Endothelial cell of umbilical vein (primary cell): ENCODE data around the gene GNB2. TPM values are rescaled to one million over a fixed set of nuclear protein-coding genes. Genes with fewer than 3 reads are reported as not detected.

Experiments used
- BruUV-seq: library from RNA; stranded (reverse); fragments of 400-500 nt; replicated peaks from 2 replicates; lab custom pipeline; 2021; lab: Mats Ljungman, UMichigan
- CTCF ChIA-PET: fragments of 300-600, 350-600 bp; sonication (Branson Sonifier 250); formaldehyde crosslinking; loops from one replicate; lab custom pipeline; 2021; ENCODE audit warnings: antibody characterized with exemption, inconsistent platforms; lab: Charles Lee
- POLR2A ChIA-PET: fragments of 300-600, 350-600 bp; sonication (Branson Sonifier 250); formaldehyde crosslinking; loops from one replicate; lab custom pipeline; 2021; ENCODE audit warnings: antibody characterized with exemption, inconsistent platforms; lab: Charles Lee
- DNase-seq: peaks from one replicate; pipeline ENCODE4 v3.0.0-alpha.2; 2011; ENCODE audit warnings: low read depth, low spot score
- FAIRE-seq: peaks from 2 replicates; lab custom pipeline; 2011; peaks lifted over from hg19 to GRCh38; lab: Jason Lieb, UNC
- H2AFZ ChIP-seq: 2 replicates; pipeline ENCODE4 v1.6.0; 2012; ENCODE audit warnings: low read depth, low read length, control low read depth, inconsistent platforms
- H3K27ac ChIP-seq: 2 replicates; pipeline ENCODE4 v1.5.1; 2011; ENCODE audit warnings: low read depth, mild to moderate bottlenecking, control low read depth, low read length, moderate library complexity; ENCODE audit not compliant: insufficient read depth
- H3K27me3 ChIP-seq, 2 experiments: 2 replicates each; pipeline versions ENCODE4 v1.6.0 to v1.6.1; 2011; ENCODE audit warnings: low read length in 2 of 2, mixed read lengths in 1 of 2; ENCODE audit not compliant: control insufficient read depth in 2 of 2, insufficient read depth in 2 of 2
- H3K36me3 ChIP-seq, 2 experiments: 2 replicates in 1 of 2; 3 replicates in 1 of 2; pipeline ENCODE4 v1.5.1; 2011; ENCODE audit warnings: low read length in 2 of 2, mild to moderate bottlenecking in 1 of 2, moderate library complexity in 1 of 2; ENCODE audit not compliant: control insufficient read depth in 2 of 2, insufficient read depth in 2 of 2; ENCODE audit errors: extremely low read depth in 1 of 2
- H3K4me1 ChIP-seq: 3 replicates; pipeline ENCODE4 v1.5.1; 2011; ENCODE audit warnings: mild to moderate bottlenecking, low read length; ENCODE audit not compliant: control insufficient read depth, insufficient read depth; ENCODE audit errors: extremely low read depth
- H3K4me2 ChIP-seq: 2 replicates; pipeline ENCODE4 v1.6.1; 2011; ENCODE audit warnings: low read length, control low read depth, mixed read lengths; ENCODE audit not compliant: insufficient read depth
- H3K4me3 ChIP-seq, 3 experiments: fragments of 200-600 bp in 1 of 3; sonication (generic), shearing (Covaris generic) in 1 of 3; replicated peaks in 1 of 3; 2 replicates each; pipeline ENCODE4 v1.5.1; 2011 to 2016; ENCODE audit warnings: control low read depth in 3 of 3, low read length in 3 of 3, mild to moderate bottlenecking in 2 of 3, inconsistent platforms in 1 of 3, low read depth in 1 of 3, moderate library complexity in 1 of 3; ENCODE audit not compliant: insufficient read depth in 1 of 3
- H3K79me2 ChIP-seq: 2 replicates; pipeline ENCODE4 v1.6.0; 2012; ENCODE audit warnings: low read length, inconsistent platforms; ENCODE audit not compliant: control insufficient read depth, insufficient read depth
- H3K9ac ChIP-seq: replicated peaks from 2 replicates; pipeline ENCODE3; 2011; ENCODE audit warnings: low read length, control low read depth; ENCODE audit not compliant: insufficient read depth; ENCODE audit errors: extremely low read depth
- H3K9me1 ChIP-seq: replicated peaks from 3 replicates; pipeline ENCODE4 v1.6.0; 2011; ENCODE audit warnings: mild to moderate bottlenecking, low read length; ENCODE audit not compliant: control insufficient read depth, insufficient read depth; ENCODE audit errors: extremely low read depth
- H3K9me3 ChIP-seq: replicated peaks from 2 replicates; pipeline ENCODE4 v1.5.1; 2012; ENCODE audit warnings: low read length, inconsistent platforms; ENCODE audit not compliant: control insufficient read depth, insufficient read depth
- H4K20me1 ChIP-seq: replicated peaks from 2 replicates; pipeline ENCODE3; 2011; ENCODE audit warnings: mild to moderate bottlenecking, low read length; ENCODE audit not compliant: control insufficient read depth, insufficient read depth; ENCODE audit errors: extremely low read depth
- EZH2 ChIP-seq: IDR thresholded peaks from 2 replicates; pipeline ENCODE4 v1.6.1; 2012; ENCODE audit warnings: borderline replicate concordance, low read depth, mild to moderate bottlenecking, moderate library complexity, low read length, inconsistent platforms; ENCODE audit not compliant: severe bottlenecking
- FOS ChIP-seq: IDR thresholded peaks from 2 replicates; pipeline ENCODE4 v1.6.1; 2011; ENCODE audit warnings: mild to moderate bottlenecking, low read length, moderate library complexity, borderline replicate concordance; ENCODE audit not compliant: insufficient read depth
- GATA2 ChIP-seq: IDR thresholded peaks from 2 replicates; pipeline ENCODE4 v1.7.0; 2011; ENCODE audit warnings: low read depth, mild to moderate bottlenecking, moderate library complexity, mixed read lengths, low read length; ENCODE audit not compliant: insufficient read length, insufficient read depth
- JUN ChIP-seq: IDR thresholded peaks from 2 replicates; pipeline ENCODE4 v1.6.1; 2011; ENCODE audit warnings: borderline replicate concordance, low read depth; ENCODE audit not compliant: insufficient read length, insufficient read depth
- MYC ChIP-seq: IDR thresholded peaks from one replicate; pipeline ENCODE4 v1.6.1; 2011; ENCODE audit warnings: mild to moderate bottlenecking, low read depth, low read length
- POLR2A ChIP-seq: IDR thresholded peaks from 2 replicates; pipeline ENCODE4 v1.6.1; 2012; ENCODE audit warnings: low read depth, mild to moderate bottlenecking, control low read depth, low read length
- POLR2AphosphoS5 ChIP-seq: IDR thresholded peaks from 2 replicates; pipeline ENCODE4 v1.6.1; 2012; ENCODE audit warnings: low read depth, mild to moderate bottlenecking, control low read depth, low read length, moderate library complexity; ENCODE audit not compliant: insufficient read depth
- dilution Hi-C: fragments of 300-500 bp; cut with MboI; formaldehyde crosslinking; loops from one replicate; pipeline ENCODE4 v1.15.0; 2019; ENCODE audit warnings: low sequenced_read_pairs; ENCODE audit not compliant: extremely low pct_ligation_motif_present
- intact Hi-C: fragments of 100-400 bp; cut with micrococcal nuclease; formaldehyde crosslinking; loops from one replicate; pipeline ENCODE4 v1.10.0; 2022
- polyA plus RNA-seq, 4 experiments: library from polyadenylated mRNA; depleted of rRNA in 3 of 4; stranded (reverse) in 3 of 4; unstranded in 1 of 4; fragments of >200 nt; gene quantifications; 2 replicates each; pipeline versions ENCODE4 v1.2.1 to v1.2.3, GENCODE V29; 2011 to 2012; ENCODE audit warnings: missing spikeins in 1 of 4
- total RNA-seq: library from RNA; stranded (reverse); gene quantifications from 2 replicates; pipeline ENCODE4 v1.2.3, GENCODE V29; 2021
- TF ChIP-seq, protein P1 (sequence below), 2 donors: IDR thresholded peaks; 1 replicate in 1 of 2; 2 replicates in 1 of 2; pipeline ENCODE4 v1.5.1; 2011; ENCODE audit warnings: low read length in 2 of 2, mild to moderate bottlenecking in 2 of 2, moderate library complexity in 2 of 2, control low read depth in 1 of 2, inconsistent platforms in 1 of 2, low read depth in 1 of 2; ENCODE audit not compliant: insufficient read depth in 1 of 2; ENCODE audit errors: extremely low read depth in 1 of 2
- TF ChIP-seq, protein P2 (sequence below): IDR thresholded peaks from 2 replicates; pipeline ENCODE4 v1.6.1; 2011; ENCODE audit not compliant: insufficient read depth, insufficient read length

Gene GNB2
- total and polyA plus RNA-seq, 2 donors (not counting 3 experiments of a cell fraction or from before 2014, with no cell fraction given): 297 to 433 TPM

DNA sequence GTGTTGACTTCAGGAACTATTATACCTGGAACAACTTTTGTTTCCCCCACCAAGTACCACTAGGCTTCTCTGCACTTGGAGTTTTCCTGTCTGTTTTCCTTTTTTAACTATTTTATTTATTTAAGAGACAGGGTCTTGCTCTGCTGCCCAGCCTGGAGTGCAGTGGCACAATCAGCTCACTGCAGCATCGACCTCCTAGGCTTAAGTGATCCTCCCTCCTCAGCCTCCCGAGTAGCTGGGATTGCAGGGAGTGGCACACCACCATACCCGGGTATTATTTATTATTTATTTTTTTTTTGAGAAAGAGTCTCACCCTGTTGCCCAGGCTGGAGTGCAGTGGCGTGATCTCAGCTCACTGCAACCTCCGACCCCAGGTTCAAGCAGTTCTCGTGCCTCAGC, 22.6 kb downstream of the GNB2 start:
- no peaks in the 10 kb centered on the region for H4K20me1 ChIP-seq
- POLR2A ChIA-PET: no interaction called here
- TF ChIP-seq POLR2AphosphoS5 (no peak), FOS (no peak), GATA2 (no peak), JUN (no peak), EZH2 (no peak), POLR2A (no peak), MYC (no peak)
- TF ChIP-seq, protein P1, sequence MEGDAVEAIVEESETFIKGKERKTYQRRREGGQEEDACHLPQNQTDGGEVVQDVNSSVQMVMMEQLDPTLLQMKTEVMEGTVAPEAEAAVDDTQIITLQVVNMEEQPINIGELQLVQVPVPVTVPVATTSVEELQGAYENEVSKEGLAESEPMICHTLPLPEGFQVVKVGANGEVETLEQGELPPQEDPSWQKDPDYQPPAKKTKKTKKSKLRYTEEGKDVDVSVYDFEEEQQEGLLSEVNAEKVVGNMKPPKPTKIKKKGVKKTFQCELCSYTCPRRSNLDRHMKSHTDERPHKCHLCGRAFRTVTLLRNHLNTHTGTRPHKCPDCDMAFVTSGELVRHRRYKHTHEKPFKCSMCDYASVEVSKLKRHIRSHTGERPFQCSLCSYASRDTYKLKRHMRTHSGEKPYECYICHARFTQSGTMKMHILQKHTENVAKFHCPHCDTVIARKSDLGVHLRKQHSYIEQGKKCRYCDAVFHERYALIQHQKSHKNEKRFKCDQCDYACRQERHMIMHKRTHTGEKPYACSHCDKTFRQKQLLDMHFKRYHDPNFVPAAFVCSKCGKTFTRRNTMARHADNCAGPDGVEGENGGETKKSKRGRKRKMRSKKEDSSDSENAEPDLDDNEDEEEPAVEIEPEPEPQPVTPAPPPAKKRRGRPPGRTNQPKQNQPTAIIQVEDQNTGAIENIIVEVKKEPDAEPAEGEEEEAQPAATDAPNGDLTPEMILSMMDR (IDR thresholded peaks at IDR 0.05; ENCODE audit: extremely low read depth in 1 of 2, insufficient read depth in 1 of 2, low read depth in 1 of 2, low read length in 2 of 2): no peak
- TF ChIP-seq, protein P2, sequence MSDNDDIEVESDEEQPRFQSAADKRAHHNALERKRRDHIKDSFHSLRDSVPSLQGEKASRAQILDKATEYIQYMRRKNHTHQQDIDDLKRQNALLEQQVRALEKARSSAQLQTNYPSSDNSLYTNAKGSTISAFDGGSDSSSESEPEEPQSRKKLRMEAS: no peak
- H3K9me1 ChIP-seq: no peaks in the 10 kb centered on the region
- intact Hi-C loops: no loop called here
- H3K36me3 ChIP-seq: no peaks in the 10 kb centered on the region
- dilution Hi-C loops: no loop called here
- peaks cover 24% of the 10 kb centered on the region for H3K79me2 ChIP-seq
- no peak overlapping the region for H3K9ac ChIP-seq
- no TSS peak for BruUV-seq
- H3K4me1 ChIP-seq: peaks cover 16% of the 10 kb centered on the region
- CTCF ChIA-PET: interaction anchor here (7.5 kb wide), 1 partner anchor 9 kb away, joined by 76 read pairs; the partner anchor contains the start of gene POP7
- H3K4me2 ChIP-seq: no peak overlapping the region
- H3K27ac ChIP-seq: no peak overlapping the region
- no peak overlapping the region for H3K4me3 ChIP-seq
- peaks cover 0 to 9% of the 10 kb centered on the region in 2 experiments for H3K27me3 ChIP-seq
- H2AFZ ChIP-seq: no peak overlapping the region
- FAIRE-seq: no peak
- H3K9me3 ChIP-seq: no peaks in the 10 kb centered on the region
- no peak for DNase-seq
